ENCODE data around the gene MACROD2.

DNA sequence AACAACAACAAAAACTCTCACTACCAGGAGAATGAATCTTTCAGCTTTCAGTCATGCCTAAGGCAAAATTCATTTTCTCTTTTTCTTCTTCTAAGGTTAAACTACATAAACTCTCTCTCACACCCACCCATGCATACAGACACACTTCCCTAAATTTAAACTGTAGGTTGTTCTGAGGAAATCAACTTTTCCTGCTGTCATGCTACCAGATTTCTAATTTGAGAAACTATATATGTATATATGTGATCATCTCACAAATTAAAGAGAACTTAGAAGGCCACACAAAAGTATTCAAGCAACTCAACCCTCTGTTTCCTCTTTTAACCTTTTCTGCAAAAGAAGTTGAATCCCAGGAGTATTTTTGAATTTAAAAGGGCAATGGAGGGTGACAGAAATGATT is 2045.4 kb downstream of the MACROD2 start:
- TF ChIP-seq CTCF (conservative IDR thresholded peaks at IDR 0.05 in 1 of 2, IDR thresholded peaks at IDR 0.05 in 1 of 2; ENCODE audit: extremely low read depth in 1 of 2, insufficient read depth in 1 of 2, low read depth in 1 of 2, low read length in 2 of 2) = no peak
- no peak for TF ChIP-seq EZH2 (IDR thresholded peaks at IDR 0.05; ENCODE audit: borderline replicate concordance, low read length)

All from mammary epithelial cell (primary cell).